ENCODE results near the gene PES1. TPM values are rescaled to one million over a fixed set of nuclear protein-coding genes. Genes with fewer than 3 reads are reported as not detected.

PES1 gene
- total and polyA plus RNA-seq, 2 experiments from 2014 or later: 64.1 to 76.9 TPM

- TF ChIP-seq, protein P1, sequence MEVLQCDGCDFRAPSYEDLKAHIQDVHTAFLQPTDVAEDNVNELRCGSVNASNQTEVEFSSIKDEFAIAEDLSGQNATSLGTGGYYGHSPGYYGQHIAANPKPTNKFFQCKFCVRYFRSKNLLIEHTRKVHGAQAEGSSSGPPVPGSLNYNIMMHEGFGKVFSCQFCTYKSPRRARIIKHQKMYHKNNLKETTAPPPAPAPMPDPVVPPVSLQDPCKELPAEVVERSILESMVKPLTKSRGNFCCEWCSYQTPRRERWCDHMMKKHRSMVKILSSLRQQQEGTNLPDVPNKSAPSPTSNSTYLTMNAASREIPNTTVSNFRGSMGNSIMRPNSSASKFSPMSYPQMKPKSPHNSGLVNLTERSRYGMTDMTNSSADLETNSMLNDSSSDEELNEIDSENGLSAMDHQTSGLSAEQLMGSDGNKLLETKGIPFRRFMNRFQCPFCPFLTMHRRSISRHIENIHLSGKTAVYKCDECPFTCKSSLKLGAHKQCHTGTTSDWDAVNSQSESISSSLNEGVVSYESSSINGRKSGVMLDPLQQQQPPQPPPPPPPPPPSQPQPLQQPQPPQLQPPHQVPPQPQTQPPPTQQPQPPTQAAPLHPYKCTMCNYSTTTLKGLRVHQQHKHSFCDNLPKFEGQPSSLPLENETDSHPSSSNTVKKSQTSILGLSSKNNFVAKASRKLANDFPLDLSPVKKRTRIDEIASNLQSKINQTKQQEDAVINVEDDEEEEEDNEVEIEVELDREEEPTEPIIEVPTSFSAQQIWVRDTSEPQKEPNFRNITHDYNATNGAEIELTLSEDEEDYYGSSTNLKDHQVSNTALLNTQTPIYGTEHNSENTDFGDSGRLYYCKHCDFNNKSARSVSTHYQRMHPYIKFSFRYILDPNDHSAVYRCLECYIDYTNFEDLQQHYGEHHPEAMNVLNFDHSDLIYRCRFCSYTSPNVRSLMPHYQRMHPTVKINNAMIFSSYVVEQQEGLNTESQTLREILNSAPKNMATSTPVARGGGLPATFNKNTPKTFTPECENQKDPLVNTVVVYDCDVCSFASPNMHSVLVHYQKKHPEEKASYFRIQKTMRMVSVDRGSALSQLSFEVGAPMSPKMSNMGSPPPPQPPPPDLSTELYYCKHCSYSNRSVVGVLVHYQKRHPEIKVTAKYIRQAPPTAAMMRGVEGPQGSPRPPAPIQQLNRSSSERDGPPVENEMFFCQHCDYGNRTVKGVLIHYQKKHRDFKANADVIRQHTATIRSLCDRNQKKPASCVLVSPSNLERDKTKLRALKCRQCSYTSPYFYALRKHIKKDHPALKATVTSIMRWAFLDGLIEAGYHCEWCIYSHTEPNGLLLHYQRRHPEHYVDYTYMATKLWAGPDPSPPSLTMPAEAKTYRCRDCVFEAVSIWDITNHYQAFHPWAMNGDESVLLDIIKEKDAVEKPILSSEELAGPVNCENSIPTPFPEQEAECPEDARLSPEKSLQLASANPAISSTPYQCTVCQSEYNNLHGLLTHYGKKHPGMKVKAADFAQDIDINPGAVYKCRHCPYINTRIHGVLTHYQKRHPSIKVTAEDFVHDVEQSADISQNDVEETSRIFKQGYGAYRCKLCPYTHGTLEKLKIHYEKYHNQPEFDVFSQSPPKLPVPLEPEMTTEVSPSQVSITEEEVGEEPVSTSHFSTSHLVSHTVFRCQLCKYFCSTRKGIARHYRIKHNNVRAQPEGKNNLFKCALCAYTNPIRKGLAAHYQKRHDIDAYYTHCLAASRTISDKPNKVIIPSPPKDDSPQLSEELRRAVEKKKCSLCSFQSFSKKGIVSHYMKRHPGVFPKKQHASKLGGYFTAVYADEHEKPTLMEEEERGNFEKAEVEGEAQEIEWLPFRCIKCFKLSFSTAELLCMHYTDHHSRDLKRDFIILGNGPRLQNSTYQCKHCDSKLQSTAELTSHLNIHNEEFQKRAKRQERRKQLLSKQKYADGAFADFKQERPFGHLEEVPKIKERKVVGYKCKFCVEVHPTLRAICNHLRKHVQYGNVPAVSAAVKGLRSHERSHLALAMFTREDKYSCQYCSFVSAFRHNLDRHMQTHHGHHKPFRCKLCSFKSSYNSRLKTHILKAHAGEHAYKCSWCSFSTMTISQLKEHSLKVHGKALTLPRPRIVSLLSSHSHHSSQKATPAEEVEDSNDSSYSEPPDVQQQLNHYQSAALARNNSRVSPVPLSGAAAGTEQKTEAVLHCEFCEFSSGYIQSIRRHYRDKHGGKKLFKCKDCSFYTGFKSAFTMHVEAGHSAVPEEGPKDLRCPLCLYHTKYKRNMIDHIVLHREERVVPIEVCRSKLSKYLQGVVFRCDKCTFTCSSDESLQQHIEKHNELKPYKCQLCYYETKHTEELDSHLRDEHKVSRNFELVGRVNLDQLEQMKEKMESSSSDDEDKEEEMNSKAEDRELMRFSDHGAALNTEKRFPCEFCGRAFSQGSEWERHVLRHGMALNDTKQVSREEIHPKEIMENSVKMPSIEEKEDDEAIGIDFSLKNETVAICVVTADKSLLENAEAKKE (CRISPR knock-in tag; IDR thresholded peaks at IDR 0.05): no peak
- TF ChIP-seq NANOG (IDR thresholded peaks at IDR 0.05; ENCODE audit: borderline replicate concordance): no peak
- TF ChIP-seq EZH2phosphoT487 (IDR thresholded peaks at IDR 0.05; ENCODE audit: unreplicated experiment): no peak
These were observed 53.4 kb downstream of the PES1 start (continued) for GRCh38 chr22:30538280-30538679.

GRCh38 chr22:30537083-30537731 is 54.5 kb downstream of the PES1 start:
- no peaks in the 10 kb centered on the region for H3K36me3 ChIP-seq (ENCODE audit: insufficient read depth)
- no peaks in the 10 kb centered on the region for H3K27me3 ChIP-seq (ENCODE audit: insufficient read depth)
- ATAC-seq (no peak), DNase-seq (ENCODE audit: low spot score) (peak; percentile 26)
- no peaks in the 10 kb centered on the region for H3K4me1 ChIP-seq (ENCODE audit: insufficient read depth)
- no peak overlapping the region for H3K4me3 ChIP-seq
- H4K20me1 ChIP-seq (replicated peaks; ENCODE audit: insufficient read depth): no peaks in the 10 kb centered on the region
- Mint-ChIP-seq H3K27ac (no peak overlapping the region), H3K9me3 (no peaks in the 10 kb centered on the region), H3K27me3 (ENCODE audit: insufficient read depth, low read depth, poor library complexity) (peaks cover 2% of the 10 kb centered on the region), H3K36me3 (ENCODE audit: low read depth) (no peaks in the 10 kb centered on the region), H3K4me1 (peaks cover 7% of the 10 kb centered on the region; the same call in 2 of the 3 replicates), H3K4me3 (no peak overlapping the region)
- H2AFZ ChIP-seq: no peak overlapping the region
- no peaks in the 10 kb centered on the region for H3K9me2 ChIP-seq (ENCODE audit: insufficient read depth)
- H3K27ac ChIP-seq (ENCODE audit: low read depth): no peak overlapping the region
- no peaks in the 10 kb centered on the region for H3K79me2 ChIP-seq (replicated peaks; ENCODE audit: insufficient read depth)
- H3F3A ChIP-seq (replicated peaks; ENCODE audit: low read depth): no peaks in the 10 kb centered on the region
- H3K4me2 ChIP-seq: no peak overlapping the region
- no peak for TF ChIP-seq CTCF (conservative IDR thresholded peaks at IDR 0.05; ENCODE audit: low read depth in 2 of 2)
- TF ChIP-seq REST (IDR thresholded peaks at IDR 0.05; ENCODE audit: unreplicated experiment): no peak
- no peak for TF ChIP-seq CREB1 (CRISPR knock-in tag; IDR thresholded peaks at IDR 0.05; ENCODE audit: low read depth)
- TF ChIP-seq ZNF114 (CRISPR knock-in tag; IDR thresholded peaks at IDR 0.05): no peak
- TF ChIP-seq ETS1 (IDR thresholded peaks at IDR 0.05): no peak
- TF ChIP-seq ZNF331 (CRISPR knock-in tag; IDR thresholded peaks at IDR 0.05; ENCODE audit: low read depth): no peak

Data from GM23338 (cell line).